ENCODE data around the gene SPRTN. TPM values are rescaled to one million over a fixed set of nuclear protein-coding genes. Genes with fewer than 3 reads are reported as not detected.

Gene SPRTN
- 10 to 100 TPM in 1 of 2 donors, 1 to 10 TPM in 1; 7.4 to 13.5 TPM for total RNA-seq

- Mint-ChIP-seq H3K27ac (peak within 1 kb of the TSS; percentile 96 to 100), H3K36me3 (peaks cover 38 to 49% of the 10 kb centered on the region in 2 donors), H3K9me3 (no peaks in the 10 kb centered on the region)
- ATAC-seq (peak in 1 of 2 donors; percentile 86), DNase-seq (ENCODE audit: low spot score in 2 of 2) (no peak)
These were observed at the start of gene SPRTN for GRCh38 chr1:231338270-231339128. Gene SPRTN (plus strand): TSS chr1:231338293. CDS start chr1:231338384, 91 bp downstream.

GRCh38 chr1:231295938-231296337 is 42.2 kb upstream of the SPRTN start:
- H3K36me3 Mint-ChIP-seq: no peaks in the 10 kb centered on the region
- H3K9me3 Mint-ChIP-seq: no peaks in the 10 kb centered on the region
- no peak overlapping the region for H3K27ac Mint-ChIP-seq
- DNase-seq (ENCODE audit: low spot score in 2 of 2): no peak
- ATAC-seq: no peak

- Mint-ChIP-seq H3K9me3 (no peaks in the 10 kb centered on the region), H3K36me3 (no peaks in the 10 kb centered on the region), H3K27ac (no peak overlapping the region)
- DNase-seq (ENCODE audit: low spot score in 2 of 2): no peak
- no peak for ATAC-seq
These were observed 36.1 kb upstream of the SPRTN start for GRCh38 chr1:231301990-231302389.

- DNase-seq (ENCODE audit: low spot score in 2 of 2) (no peak), ATAC-seq (no peak)
- Mint-ChIP-seq H3K36me3 (no peaks in the 10 kb centered on the region), H3K9me3 (no peaks in the 10 kb centered on the region), H3K27ac (no peak overlapping the region)
These were observed 27.6 kb upstream of the SPRTN start for GRCh38 chr1:231310391-231310934.

- no peaks in the 10 kb centered on the region for H3K9me3 Mint-ChIP-seq
- ATAC-seq (no peak), DNase-seq (ENCODE audit: low spot score in 2 of 2) (no peak)
- H3K36me3 Mint-ChIP-seq: no peaks in the 10 kb centered on the region
- no peak overlapping the region for H3K27ac Mint-ChIP-seq
These were observed 26.2 kb upstream of the SPRTN start for GRCh38 chr1:231311720-231312431.

GRCh38 chr1:231312432-231312788 is 25.7 kb upstream of the SPRTN start:
- Mint-ChIP-seq H3K27ac (no peak overlapping the region), H3K36me3 (no peaks in the 10 kb centered on the region), H3K9me3 (no peaks in the 10 kb centered on the region)
- DNase-seq (ENCODE audit: low spot score in 2 of 2) (no peak), ATAC-seq (no peak)

GRCh38 chr1:231313661-231314060 is 24.4 kb upstream of the SPRTN start:
- no peak for DNase-seq (ENCODE audit: low spot score in 2 of 2)
- no peak overlapping the region for H3K27ac Mint-ChIP-seq
- no peaks in the 10 kb centered on the region for H3K9me3 Mint-ChIP-seq
- H3K36me3 Mint-ChIP-seq: no peaks in the 10 kb centered on the region
- ATAC-seq: no peak

GRCh38 chr1:231315887-231316286 is 22.2 kb upstream of the SPRTN start:
- Mint-ChIP-seq H3K36me3 (no peaks in the 10 kb centered on the region), H3K27ac (no peak overlapping the region), H3K9me3 (no peaks in the 10 kb centered on the region)
- peak in 1 of 2 donors; percentile 60 for DNase-seq (ENCODE audit: low spot score in 2 of 2)
- peak; percentile 81 to 88 for ATAC-seq

GRCh38 chr1:231317306-231318014 is 20.6 kb upstream of the SPRTN start:
- Mint-ChIP-seq H3K36me3 (no peaks in the 10 kb centered on the region), H3K9me3 (no peaks in the 10 kb centered on the region), H3K27ac (no peak overlapping the region)
- DNase-seq (ENCODE audit: low spot score in 2 of 2): no peak
- ATAC-seq: no peak

- DNase-seq (ENCODE audit: low spot score in 2 of 2): no peak
- Mint-ChIP-seq H3K27ac (no peak overlapping the region), H3K9me3 (no peaks in the 10 kb centered on the region), H3K36me3 (no peaks in the 10 kb centered on the region)
- ATAC-seq: no peak
These were observed 20.1 kb upstream of the SPRTN start for GRCh38 chr1:231318015-231318355.

GRCh38 chr1:231318568-231318967 is 19.5 kb upstream of the SPRTN start:
- DNase-seq (ENCODE audit: low spot score in 2 of 2) (no peak), ATAC-seq (no peak)
- no peaks in the 10 kb centered on the region for H3K9me3 Mint-ChIP-seq
- no peaks in the 10 kb centered on the region for H3K36me3 Mint-ChIP-seq
- no peak overlapping the region for H3K27ac Mint-ChIP-seq

- H3K27ac Mint-ChIP-seq: no peak overlapping the region
- H3K36me3 Mint-ChIP-seq: no peaks in the 10 kb centered on the region
- H3K9me3 Mint-ChIP-seq: no peaks in the 10 kb centered on the region
- no peak for DNase-seq (ENCODE audit: low spot score in 2 of 2)
- ATAC-seq: no peak
These were observed 19.0 kb upstream of the SPRTN start for GRCh38 chr1:231319080-231319479.

- ATAC-seq (no peak), DNase-seq (ENCODE audit: low spot score in 2 of 2) (no peak)
- Mint-ChIP-seq H3K9me3 (no peaks in the 10 kb centered on the region), H3K36me3 (no peaks in the 10 kb centered on the region), H3K27ac (no peak overlapping the region)
These were observed 15.1 kb upstream of the SPRTN start for GRCh38 chr1:231322880-231323530.

GRCh38 chr1:231324660-231325059 is 13.4 kb upstream of the SPRTN start:
- Mint-ChIP-seq H3K9me3 (no peaks in the 10 kb centered on the region), H3K36me3 (no peaks in the 10 kb centered on the region), H3K27ac (no peak overlapping the region)
- DNase-seq (ENCODE audit: low spot score in 2 of 2): no peak
- no peak for ATAC-seq

GRCh38 chr1:231326248-231326647 is 11.8 kb upstream of the SPRTN start:
- no peaks in the 10 kb centered on the region for H3K9me3 Mint-ChIP-seq
- ATAC-seq: no peak

GRCh38 chr1:231327617-231328016 is 10.5 kb upstream of the SPRTN start:
- H3K27ac Mint-ChIP-seq: no peak overlapping the region
- no peaks in the 10 kb centered on the region for H3K9me3 Mint-ChIP-seq
- H3K36me3 Mint-ChIP-seq: peaks cover 0 to 10% of the 10 kb centered on the region in 2 donors
- DNase-seq (ENCODE audit: low spot score in 2 of 2) (no peak), ATAC-seq (no peak)

More at GRCh38 chr1:231326248-231326647, 11.8 kb upstream of the SPRTN start:
- Mint-ChIP-seq H3K27ac (no peak overlapping the region), H3K36me3 (peaks cover 0 to 2% of the 10 kb centered on the region in 2 donors)
- DNase-seq (ENCODE audit: low spot score in 2 of 2): no peak
